ENCODE measurements around the gene FOXN3. TPM values are rescaled to one million over a fixed set of nuclear protein-coding genes. Genes with fewer than 3 reads are reported as not detected.

FOXN3 gene
- total RNA-seq, 1 experiment from 2014 or later, result 125 TPM

DNA sequence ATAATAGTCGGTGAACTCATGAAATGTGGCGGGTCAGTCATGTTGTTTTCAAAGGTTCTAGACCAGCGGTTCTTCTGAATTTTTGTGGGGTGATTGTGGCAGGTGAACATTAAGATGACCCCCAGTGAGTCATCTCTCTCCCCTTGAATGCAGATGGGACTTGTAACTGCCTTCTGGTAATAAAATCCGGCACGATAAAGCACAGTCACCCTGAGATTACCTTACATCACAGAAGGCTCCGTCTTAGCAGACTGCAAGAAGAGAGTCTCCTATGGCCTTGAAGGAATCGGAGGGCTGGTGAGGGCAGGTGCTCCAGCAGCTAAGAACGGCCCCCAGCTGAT is 189.6 kb downstream of the FOXN3 start:
- Histone ChIP-seq H3K79me2 (ENCODE audit: insufficient read depth, low read length) (peaks cover 3% of the 10 kb centered on the region; the same call in 1 of the 2 replicates), H2BK12ac (ENCODE audit: insufficient read length, low read depth, low read length) (no peak overlapping the region), H3K27ac (ENCODE audit: insufficient read length, low read depth, low read length) (no peak overlapping the region), H3K4me1 (ENCODE audit: insufficient read depth, low read length) (no peaks in the 10 kb centered on the region; the same call in 1 of the 2 replicates), H4K5ac (ENCODE audit: insufficient read length, low read depth, low read length) (no peak overlapping the region), H4K91ac (ENCODE audit: insufficient read length, low read depth, low read length) (no peak overlapping the region), H3T11ph (ENCODE audit: low read length) (no peak overlapping the region), H4K8ac (replicated peaks; ENCODE audit: insufficient read length, low read depth, low read length) (no peak overlapping the region), H2BK5ac (ENCODE audit: insufficient read length, low read length) (no peak overlapping the region), H3K4me2 (ENCODE audit: insufficient read depth, insufficient read length, low read length) (no peak overlapping the region), H3K56ac (ENCODE audit: insufficient read length, low read depth, low read length) (no peak overlapping the region), H2BK120ac (ENCODE audit: low read depth, low read length, poor library complexity, severe bottlenecking) (no peak overlapping the region), H3K27me3 (ENCODE audit: insufficient read depth, low read length) (no peaks in the 10 kb centered on the region), H2BK20ac (ENCODE audit: low read depth, low read length, poor library complexity, severe bottlenecking) (no peak overlapping the region), H2BK15ac (ENCODE audit: low read depth, low read length) (no peak overlapping the region), H2AFZ (ENCODE audit: low read length) (no peak overlapping the region), H3K9me3 (ENCODE audit: control insufficient read depth, low read depth, low read length) (no peaks in the 10 kb centered on the region), H3K14ac (ENCODE audit: insufficient read depth, low read length) (no peak overlapping the region), H3K23me2 (ENCODE audit: insufficient read length, low read depth, low read length, poor library complexity, severe bottlenecking) (no peaks in the 10 kb centered on the region), H2AK5ac (ENCODE audit: insufficient read length, low read length) (no peak overlapping the region), H3K79me1 (ENCODE audit: insufficient read depth, low read depth, low read length, poor library complexity, severe bottlenecking) (peaks cover 9% of the 10 kb centered on the region), H4K20me1 (ENCODE audit: control insufficient read depth, insufficient read depth, insufficient read length) (no peaks in the 10 kb centered on the region), H3K18ac (ENCODE audit: insufficient read length, low read depth, low read length) (no peak overlapping the region), H3K9ac (ENCODE audit: extremely low read depth, insufficient read length, low read length) (no peak overlapping the region), H3K4ac (ENCODE audit: low read depth, low read length) (no peak overlapping the region), H3K23ac (ENCODE audit: insufficient read length, low read depth, low read length) (no peak overlapping the region)
- WGBS (ENCODE audit: extremely low coverage, insufficient read length, low lambda C conversion rate), result no CpG with 5 or more reads among the region's 8 CpGs
- Mint-ChIP-seq H3K27ac (no peak overlapping the region), H3K9me3 (no peaks in the 10 kb centered on the region), H3K36me3 (ENCODE audit: insufficient read depth in 1 of 3, low read depth in 3 of 3) (peaks cover 0 to 15% (median 3%) of the 10 kb centered on the region in 3 experiments; a peak in 5 of 7 replicates), H3K4me1 (peaks cover 21 to 46% of the 10 kb centered on the region in 2 experiments), H3K27me3 (ENCODE audit: low read depth) (no peaks in the 10 kb centered on the region), H3K4me3 (no peak overlapping the region)
- TF ChIP-seq, protein P1, sequence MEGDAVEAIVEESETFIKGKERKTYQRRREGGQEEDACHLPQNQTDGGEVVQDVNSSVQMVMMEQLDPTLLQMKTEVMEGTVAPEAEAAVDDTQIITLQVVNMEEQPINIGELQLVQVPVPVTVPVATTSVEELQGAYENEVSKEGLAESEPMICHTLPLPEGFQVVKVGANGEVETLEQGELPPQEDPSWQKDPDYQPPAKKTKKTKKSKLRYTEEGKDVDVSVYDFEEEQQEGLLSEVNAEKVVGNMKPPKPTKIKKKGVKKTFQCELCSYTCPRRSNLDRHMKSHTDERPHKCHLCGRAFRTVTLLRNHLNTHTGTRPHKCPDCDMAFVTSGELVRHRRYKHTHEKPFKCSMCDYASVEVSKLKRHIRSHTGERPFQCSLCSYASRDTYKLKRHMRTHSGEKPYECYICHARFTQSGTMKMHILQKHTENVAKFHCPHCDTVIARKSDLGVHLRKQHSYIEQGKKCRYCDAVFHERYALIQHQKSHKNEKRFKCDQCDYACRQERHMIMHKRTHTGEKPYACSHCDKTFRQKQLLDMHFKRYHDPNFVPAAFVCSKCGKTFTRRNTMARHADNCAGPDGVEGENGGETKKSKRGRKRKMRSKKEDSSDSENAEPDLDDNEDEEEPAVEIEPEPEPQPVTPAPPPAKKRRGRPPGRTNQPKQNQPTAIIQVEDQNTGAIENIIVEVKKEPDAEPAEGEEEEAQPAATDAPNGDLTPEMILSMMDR (conservative IDR thresholded peaks at IDR 0.05), result no peak
- DNase-seq, result no peak
